GM18867 (cell line): ENCODE measurements around the gene GNB2.
A peak's percentile ranks its signal among the peaks of the same experiment; 100 is the strongest.

Experiments
- ATAC-seq: cut with Tn5 transposase; IDR thresholded peaks from one replicate; pipeline ENCODE4 v1.9.1; 2021; ENCODE audit warnings: mild to moderate bottlenecking, moderate library complexity; ENCODE audit not compliant: unreplicated experiment

The GNB2 gene

DNA sequence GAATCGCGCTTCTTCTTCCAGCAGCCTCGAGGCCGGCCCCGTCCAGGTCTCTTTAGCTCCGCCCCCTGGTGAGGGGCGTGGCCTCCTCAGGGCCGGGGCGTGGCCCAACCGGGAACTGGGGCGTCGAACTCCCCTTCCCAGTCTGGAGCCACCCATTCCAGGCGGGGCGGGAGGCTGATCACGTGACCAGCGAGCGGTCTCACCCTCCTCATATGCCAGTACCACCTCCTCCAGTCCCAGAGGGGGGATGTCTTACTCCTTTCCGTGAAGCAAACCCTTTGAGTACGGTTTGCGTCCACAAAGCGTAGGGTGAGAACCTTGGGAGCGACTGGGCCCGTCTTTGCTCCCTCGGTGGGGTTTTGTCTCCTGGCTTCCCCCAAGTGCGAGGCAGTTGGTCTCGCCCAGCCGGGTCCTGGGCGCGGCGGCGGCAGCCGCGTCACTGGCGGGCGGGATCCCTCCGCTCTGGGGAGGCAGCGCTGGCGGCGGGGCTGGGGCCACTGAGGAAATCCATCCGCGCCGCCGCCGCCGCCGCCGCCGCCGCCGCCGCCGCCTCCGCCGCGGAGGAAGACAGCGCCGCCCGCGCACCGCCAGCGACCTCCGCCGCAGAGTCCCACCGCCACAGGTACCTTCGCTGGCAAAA, at the start of gene GNB2:
Gene GNB2 (plus strand): TSS at position 439 of the 640 bp plus-strand sequence. CDS start 2,526 bp downstream, outside the sequence.
- ATAC-seq: peak; percentile 61

DNA sequence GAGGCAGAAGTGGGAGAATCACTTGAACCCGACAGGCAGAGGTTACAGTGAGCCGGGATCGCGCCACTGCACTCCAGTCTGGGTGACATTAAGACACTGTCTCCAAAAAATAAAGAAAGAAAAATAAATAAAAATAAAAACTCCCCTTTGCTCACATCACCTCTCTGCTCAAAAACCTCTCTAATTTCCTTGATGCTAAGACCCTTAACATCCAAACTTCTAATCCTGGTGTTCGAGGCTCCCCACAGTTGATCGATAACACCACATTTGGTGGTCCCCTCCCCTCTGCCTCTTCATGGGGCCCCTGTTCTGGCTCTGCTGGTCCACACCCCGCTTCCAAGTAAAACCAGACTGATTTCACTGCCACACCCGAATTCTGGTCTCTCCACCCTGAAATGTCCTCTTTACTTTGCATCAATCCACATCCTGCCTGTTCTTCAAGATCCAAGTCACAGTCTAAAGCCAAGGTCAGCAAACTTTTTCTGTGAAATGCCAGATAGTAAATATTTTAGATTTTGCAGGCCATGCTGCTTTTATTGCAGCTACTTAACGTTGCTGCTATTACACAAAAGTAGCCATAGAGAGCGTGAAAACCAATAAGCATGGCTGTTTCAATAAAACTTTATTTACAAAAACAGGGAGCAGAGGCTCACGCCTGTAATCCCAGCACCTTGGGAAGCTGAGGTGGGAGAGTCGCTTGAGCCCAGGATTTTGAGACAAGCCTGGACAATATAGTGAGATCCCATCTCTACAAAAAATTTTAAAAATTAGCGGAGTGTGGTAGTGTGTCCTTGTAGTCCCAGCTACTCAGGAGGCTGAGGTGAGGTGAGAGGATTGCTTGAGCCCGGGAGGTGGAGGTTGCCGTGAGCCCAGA, 49.4 kb upstream of the GNB2 start:
- no peak for ATAC-seq

DNA sequence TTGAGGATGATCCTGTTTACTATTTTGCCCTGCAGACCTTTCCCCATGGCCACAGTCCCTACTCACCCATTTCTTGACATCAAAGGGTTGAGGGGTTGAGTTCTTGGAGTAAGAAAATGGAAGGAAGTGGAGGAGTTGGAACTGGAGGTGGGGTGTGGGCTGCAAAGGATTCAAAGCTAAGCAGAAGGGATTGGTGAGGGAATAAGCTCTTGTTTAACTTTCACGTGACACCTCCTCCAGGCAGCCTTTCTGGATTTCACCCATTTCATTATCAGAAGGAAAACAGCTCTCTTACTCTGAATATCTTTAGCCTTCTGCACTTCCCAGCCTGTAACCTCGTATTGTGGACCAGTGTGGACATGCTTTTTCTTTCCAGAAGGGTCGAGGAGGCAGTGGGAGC, 47.5 kb upstream of the GNB2 start:
- no peak for ATAC-seq

DNA sequence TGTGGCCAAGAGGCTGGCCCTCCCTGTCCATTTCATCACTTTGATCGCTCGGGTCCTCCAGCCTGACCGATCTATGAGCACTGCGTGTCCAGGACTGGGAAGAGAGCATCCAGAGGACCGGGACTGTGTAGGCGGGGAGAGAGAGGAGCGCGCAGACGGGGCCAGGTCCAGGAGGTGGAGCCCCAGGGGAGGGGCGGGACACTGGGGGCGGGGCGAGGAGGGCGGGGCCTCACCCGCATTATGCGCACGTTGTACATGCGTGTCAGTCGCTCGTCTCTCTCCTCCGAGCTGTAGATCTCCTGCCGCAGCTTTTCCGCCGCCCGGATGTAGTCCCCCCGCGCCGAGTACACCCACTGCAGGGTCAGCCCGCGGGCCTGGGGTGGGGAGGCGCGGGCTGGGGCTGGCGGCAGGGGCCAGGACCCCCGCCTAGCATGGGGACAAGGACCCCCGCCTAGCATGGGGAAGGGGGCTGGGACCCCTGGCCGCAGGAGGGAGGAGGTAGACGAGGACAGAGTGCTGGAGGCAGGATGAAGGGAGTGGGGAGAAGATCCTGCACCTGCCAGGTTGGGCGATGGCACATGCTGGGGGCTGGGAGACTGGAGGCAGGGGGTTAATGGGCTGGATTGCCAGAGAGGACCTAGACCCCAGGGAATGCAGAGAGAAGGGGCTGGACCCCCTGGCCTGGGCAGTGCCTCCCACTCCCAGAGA, 46.9 kb upstream of the GNB2 start:
- peak; percentile 85 for ATAC-seq

GRCh38 chr7:100627238-100627549, 46.3 kb upstream of the GNB2 start:
- ATAC-seq: no peak

- ATAC-seq: no peak
Observed at GRCh38 chr7:100629117-100629716, 44.3 kb upstream of the GNB2 start.

DNA sequence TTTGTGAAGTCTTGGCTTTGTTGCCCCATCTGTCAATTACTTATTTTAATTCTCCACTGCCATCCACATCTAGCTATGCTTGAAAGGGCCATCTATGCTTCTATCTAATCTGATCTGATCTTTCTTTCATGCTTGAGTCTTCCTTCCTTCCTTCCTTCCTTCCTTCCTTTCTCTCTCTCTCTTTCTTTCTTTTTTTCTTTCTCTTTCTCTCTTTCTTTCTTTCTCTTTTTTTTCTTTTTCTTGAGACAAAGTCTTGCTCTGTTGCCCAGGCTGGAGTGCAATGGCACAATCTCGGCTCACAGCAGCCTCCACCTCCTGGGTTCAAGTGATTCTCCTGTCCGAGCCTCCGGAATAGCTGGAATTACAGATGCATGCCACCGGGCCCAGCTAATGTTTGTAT, 43.5 kb upstream of the GNB2 start:
- no peak for ATAC-seq

DNA sequence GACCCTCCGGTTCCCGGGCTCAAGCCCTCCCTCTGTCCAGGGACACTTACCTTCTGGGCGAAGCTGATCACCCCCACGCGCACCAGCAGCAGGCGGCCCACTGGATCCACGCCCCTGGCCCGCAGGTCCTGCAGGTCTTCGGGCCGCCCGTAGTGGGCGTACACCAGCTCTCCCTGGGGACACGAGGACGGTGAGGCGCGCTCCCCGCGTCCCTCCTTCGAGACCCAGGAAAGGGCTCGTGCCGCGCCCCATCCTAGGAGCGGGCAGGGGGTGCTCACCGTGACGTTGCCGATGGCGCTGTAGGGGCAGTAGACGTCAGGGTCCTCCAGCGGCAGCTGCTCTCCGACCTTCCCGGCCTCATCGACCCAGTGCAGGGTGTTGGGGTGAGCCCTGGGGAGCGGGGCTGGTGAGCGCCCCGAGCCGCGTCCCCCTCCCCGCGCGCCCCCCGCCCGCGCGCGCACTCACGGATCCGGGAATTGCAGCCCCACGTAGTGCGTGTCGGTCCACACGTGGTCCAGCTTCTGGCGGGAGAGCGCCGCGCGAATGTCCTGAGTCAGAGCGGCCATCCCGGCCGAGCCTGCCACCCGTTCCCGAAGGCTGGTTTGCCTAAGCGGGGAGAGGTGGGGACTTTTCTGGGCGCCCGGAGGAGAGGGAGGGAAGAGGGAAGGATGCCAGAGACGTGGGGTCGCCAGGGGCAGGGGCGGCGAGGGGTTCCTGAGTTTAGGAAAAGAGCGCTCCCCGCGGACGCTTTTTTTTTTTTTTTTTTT, 40.4 kb upstream of the GNB2 start:
- ATAC-seq: peak; percentile 58

GRCh38 chr7:100639995-100640516, 33.5 kb upstream of the GNB2 start:
- no peak for ATAC-seq

DNA sequence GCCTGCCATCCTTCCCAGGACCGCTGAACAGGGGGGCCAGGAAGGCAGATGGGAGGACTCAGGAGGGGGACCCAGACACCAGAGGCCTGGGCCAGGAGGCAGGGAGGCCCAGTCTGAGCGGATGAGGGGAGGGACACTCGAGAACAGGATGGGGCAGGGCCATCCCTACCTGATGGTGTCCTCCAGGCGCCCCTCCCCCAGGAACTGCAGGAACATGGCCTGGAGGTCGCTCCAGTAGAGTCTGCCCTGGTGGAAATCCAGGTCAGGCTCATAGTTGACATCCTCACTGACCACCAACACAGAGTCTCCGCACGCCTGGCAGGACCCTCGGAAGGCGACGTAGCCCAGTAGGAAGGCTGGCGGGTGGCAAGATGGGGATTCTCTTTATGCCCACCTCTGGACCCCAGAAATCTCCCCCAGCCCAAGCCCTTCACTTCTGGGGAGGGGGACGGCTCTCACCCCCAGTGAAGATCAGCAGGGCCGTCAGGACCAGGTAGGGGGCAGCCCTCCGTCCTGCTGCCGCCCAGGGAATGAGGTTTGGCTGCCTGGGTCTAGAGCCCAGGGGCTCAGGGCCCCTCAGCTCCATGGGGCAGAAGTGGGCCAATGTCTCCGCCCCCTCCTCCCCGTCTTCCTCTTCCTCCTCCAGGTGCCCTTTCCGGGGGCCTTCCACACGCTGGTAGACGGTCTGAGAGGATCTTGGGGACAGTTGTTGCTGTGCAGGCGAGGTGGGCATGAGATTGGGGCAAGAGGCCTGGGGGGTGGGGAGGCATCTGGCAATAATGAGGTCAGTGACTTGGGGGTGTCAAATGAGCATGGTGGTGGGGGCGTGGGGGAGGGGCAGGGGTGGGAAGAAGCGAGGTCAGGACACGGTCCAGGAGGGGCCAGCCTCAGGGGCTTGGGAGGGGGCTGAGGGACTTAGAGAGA, 32.8 kb upstream of the GNB2 start:
- ATAC-seq: no peak

DNA sequence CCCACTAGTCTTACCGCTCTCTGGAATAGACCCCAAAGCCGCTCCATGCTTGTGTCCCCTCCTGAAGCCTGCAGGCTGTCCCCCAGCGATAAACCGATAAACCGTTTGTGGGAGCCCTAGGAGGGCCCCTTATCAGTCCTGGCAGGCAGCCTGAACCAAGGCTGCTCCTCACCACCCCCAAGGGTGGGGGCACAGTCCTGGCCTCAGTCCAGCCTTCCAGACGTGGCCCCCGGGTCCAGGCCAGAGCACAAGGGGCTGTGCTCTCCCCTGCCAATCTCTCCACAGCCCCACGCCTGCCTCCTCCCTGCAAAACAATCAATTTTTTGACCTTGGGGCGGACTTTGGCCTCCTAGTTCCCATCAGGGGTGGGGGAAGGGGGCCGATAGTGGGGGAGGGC, 32.1 kb upstream of the GNB2 start, which contains the start of gene TFR2:
Gene TFR2 (minus strand): TSS at position 90 of the 397 bp plus-strand sequence. CDS start 43 bp downstream, at position 47.
- no peak for ATAC-seq

DNA sequence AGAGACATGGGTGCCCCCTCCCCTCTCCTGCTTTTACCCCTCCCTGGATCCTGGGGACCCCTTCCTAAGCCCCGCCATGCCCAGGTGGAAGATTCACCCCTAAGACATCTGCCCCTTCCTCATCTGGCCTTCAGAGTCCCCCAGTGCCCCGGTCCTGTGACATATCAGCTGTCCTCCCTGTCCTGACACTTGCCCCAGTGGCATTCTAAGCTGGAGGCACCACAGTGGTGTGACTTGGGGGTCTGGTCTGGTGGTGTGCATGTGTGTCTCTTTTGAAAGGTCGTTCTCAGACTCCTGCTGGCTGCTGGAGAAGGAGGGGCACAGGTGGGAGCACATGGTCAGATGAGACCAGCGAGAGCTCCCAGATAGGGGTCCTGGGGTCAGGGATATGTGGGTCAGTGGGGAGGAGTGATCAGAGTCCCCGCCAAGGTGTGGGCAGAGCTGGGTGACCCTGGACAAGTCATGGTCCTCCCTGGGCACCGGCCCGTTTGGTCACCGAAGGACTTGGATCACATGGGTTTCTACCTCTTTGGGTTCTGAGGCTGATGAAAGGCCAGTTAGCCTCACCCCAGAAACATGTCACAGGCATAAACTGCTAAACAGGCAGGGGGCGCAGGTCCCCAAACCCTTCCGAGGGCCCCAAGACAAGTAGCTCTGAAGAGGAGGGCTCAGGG, 31.5 kb upstream of the GNB2 start:
- ATAC-seq: no peak

DNA sequence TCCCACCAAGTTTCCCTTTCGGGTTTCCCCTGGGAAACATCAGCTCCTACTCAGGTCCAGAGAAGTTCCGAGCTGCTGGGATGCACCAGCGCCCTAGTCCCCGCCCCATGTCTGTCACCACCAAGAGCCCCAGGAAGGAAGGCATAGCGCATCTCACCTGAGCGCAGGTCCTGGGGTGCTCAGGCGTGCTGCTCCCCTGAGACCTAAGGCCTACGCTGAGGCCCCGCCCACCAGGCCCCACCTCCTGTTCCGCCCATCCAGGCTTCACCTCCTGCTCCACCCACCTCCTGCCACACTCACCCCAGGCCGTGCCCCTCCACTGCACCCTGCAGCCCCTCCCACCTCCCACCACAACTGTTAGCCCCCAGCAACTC, 31.0 kb upstream of the GNB2 start:
- ATAC-seq: peak; percentile 74

DNA sequence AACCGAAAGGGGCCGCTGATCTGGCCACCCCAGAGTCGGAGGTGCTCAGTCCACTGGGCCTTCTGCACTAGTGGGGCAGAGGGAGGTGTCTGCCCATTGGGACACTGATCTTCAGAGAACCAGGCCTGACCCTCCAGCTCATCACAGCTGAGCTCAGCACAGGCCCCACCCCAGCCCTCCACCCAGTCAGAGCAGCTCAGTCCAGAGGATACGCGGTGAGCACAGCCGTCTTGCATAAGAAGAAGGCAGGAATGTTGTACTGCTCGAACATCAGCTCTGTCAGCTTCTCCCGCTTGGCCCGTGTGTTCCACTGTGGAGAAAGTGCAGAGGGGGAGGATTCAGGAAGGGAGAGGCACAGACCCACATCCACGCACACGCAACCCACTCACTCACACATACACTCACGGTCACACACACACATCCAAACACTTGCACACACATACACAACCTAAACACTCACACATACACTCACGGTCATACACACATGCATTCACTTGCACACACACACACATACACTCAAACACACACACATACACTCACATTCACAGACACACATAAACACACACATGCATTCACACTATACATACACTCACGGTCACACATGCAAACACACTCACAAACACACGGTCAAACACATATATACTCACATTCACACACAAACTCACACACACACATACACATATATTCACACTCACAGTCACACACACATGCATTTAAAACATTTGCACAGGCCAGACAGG, 23.5 kb upstream of the GNB2 start:
- ATAC-seq: no peak

- ATAC-seq: no peak
Observed at GRCh38 chr7:100654908-100655831, 18.4 kb upstream of the GNB2 start.

- no peak for ATAC-seq
Observed at GRCh38 chr7:100655908-100656674, 17.4 kb upstream of the GNB2 start, which contains the start of gene ACTL6B. ACTL6B (minus strand) TSS chr7:100656448; CDS start chr7:100656354, 94 bp downstream.
